Spinal cord (tissue), 10 donors: ENCODE measurements around the gene USP22. TPM values are rescaled to one million over a fixed set of nuclear protein-coding genes. Genes with fewer than 3 reads are reported as not detected.
A peak's percentile ranks its signal among the peaks of the same experiment; 100 is the strongest.

Experiments
- DNase-seq, 6 donors: peaks; one replicate each; pipeline versions ENCODE4 v3.0.0 to v3.0.0-alpha.2; 2013 to 2015; ENCODE audit warnings: low spot score in 6 of 6, low read depth in 4 of 6
- H3K27ac ChIP-seq: one replicate; pipeline ENCODE4 v1.5.1; 2013; ENCODE audit warnings: low read depth, low read length, control low read depth
- H3K27me3 ChIP-seq: one replicate; pipeline ENCODE4 v1.6.1; 2013; ENCODE audit warnings: low read length; ENCODE audit not compliant: control insufficient read depth, insufficient read depth
- H3K36me3 ChIP-seq: one replicate; pipeline ENCODE4 v1.6.1; 2013; ENCODE audit warnings: low read length; ENCODE audit not compliant: control insufficient read depth, insufficient read depth
- H3K4me1 ChIP-seq: one replicate; pipeline ENCODE4 v1.6.1; 2013; ENCODE audit warnings: low read length; ENCODE audit not compliant: control insufficient read depth, insufficient read depth
- H3K4me3 ChIP-seq: one replicate; pipeline ENCODE4 v1.5.1; 2013; ENCODE audit warnings: low read depth, low read length, control low read depth
- H3K9me3 ChIP-seq: one replicate; pipeline ENCODE4 v1.6.1; 2013; ENCODE audit warnings: low read length; ENCODE audit not compliant: control insufficient read depth, insufficient read depth
- WGBS: methylation state at CpG from one replicate; pipeline ENCODE4 v1.1.5; 2013; ENCODE audit warnings: missing lambda C conversion rate; ENCODE audit not compliant: insufficient coverage; 5-methylcytosine and 5-hydroxymethylcytosine counted together
- polyA plus RNA-seq, 2 donors: library from polyadenylated mRNA; unstranded; fragments of 120-200 nt; gene quantifications; one replicate each; pipeline ENCODE4 v1.2.1, GENCODE V29; 2013; ENCODE audit not compliant: insufficient read length in 2 of 2
- total RNA-seq, 2 donors: library from RNA; depleted of rRNA in 1 of 2; stranded (reverse); fragments of 120-200 nt in 1 of 2; fragments of >200 nt in 1 of 2; gene quantifications; one replicate each; pipeline versions ENCODE4 v1.2.3 to v1.2.4, GENCODE V29; 2013 to 2014
- donor health status: healthy.

Gene USP22
- total and polyA plus RNA-seq, 4 donors = 192 to 331 (median 279) TPM

DNA sequence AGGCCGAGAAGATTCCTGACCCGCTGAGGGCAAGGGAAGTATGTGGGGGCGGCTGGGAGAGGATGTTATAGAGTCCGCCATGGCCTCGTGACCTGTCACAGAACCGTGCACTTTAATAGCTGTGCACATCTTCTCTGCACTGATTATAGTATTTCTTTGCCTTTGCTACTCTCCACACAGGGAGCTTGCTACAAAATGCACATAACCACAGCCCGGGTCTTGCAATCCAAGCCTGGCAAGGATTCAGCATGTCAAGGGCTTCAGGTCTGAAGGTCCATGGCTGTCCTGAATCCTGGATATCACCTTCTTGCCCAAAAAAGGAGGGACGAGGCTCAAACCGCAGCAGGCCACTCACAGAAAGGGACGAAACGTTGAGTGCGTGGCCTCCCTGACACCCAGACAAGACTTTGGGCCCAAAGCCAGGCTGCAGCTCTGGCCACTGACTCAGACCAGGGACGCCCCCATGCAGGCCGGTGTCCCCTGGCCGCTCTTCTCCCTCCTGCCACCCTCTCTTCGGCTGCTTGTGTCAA, 43.7 kb downstream of the USP22 start:
- Histone ChIP-seq H3K9me3 (no peaks in the 10 kb centered on the region), H3K4me3 (no peak overlapping the region), H3K4me1 (peaks cover 58% of the 10 kb centered on the region), H3K27ac (peak overlapping the region; percentile 43), H3K36me3 (peaks cover 79% of the 10 kb centered on the region), H3K27me3 (no peaks in the 10 kb centered on the region)
- no peak for DNase-seq
- WGBS = 62% methylated on average over 10 of the region's 16 CpGs

DNA sequence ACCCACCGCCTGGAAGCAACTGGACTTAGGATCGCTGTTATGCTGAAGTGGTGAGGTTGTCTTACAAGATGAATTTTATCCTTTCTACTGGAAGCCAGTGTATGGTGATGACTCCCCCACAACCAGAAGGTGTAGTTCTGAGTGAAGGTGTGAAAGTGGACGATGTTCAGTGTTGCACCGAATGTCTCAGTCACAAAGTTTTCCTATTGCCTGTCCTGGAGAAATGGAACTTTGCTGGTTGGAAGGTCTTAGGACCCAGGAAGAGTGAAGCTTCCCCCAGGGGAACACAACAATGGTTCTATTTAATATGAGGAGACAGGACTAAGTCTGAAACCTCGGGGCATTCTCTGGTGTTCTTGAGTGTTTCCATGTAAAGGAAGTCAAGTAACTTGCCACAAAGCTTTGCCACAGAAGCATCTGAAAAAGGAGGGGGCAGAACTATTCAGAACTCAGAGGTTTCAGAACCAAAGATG, 44.2 kb downstream of the USP22 start:
- no peaks in the 10 kb centered on the region for H3K27me3 ChIP-seq
- peaks cover 76% of the 10 kb centered on the region for H3K36me3 ChIP-seq
- DNase-seq = peak in 1 of 6 donors; percentile 18
- H3K27ac ChIP-seq = no peak overlapping the region
- peaks cover 55% of the 10 kb centered on the region for H3K4me1 ChIP-seq
- no peaks in the 10 kb centered on the region for H3K9me3 ChIP-seq
- H3K4me3 ChIP-seq = no peak overlapping the region
- 0% methylated on average over 1 of the region's 5 CpGs for WGBS

- no peak overlapping the region for H3K27ac ChIP-seq
- no peak overlapping the region for H3K4me3 ChIP-seq
- H3K36me3 ChIP-seq = peaks cover 70% of the 10 kb centered on the region
- no peaks in the 10 kb centered on the region for H3K27me3 ChIP-seq
- H3K9me3 ChIP-seq = no peaks in the 10 kb centered on the region
- 70% methylated on average over 20 of the region's 22 CpGs for WGBS
- no peak for DNase-seq
- peaks cover 57% of the 10 kb centered on the region for H3K4me1 ChIP-seq
Observed at GRCh38 chr17:20997711-20998570, 44.9 kb downstream of the USP22 start.

- H3K27ac ChIP-seq = no peak overlapping the region
- H3K9me3 ChIP-seq = no peaks in the 10 kb centered on the region
- 86% methylated on average over 11 of the region's 12 CpGs for WGBS
- H3K4me3 ChIP-seq = no peak overlapping the region
- peaks cover 55% of the 10 kb centered on the region for H3K4me1 ChIP-seq
- no peak for DNase-seq
- H3K27me3 ChIP-seq = no peaks in the 10 kb centered on the region
- H3K36me3 ChIP-seq = peaks cover 60% of the 10 kb centered on the region
Observed at GRCh38 chr17:20996724-20997615, 45.8 kb downstream of the USP22 start.

- no peak for DNase-seq
- no peaks in the 10 kb centered on the region for H3K27me3 ChIP-seq
- WGBS = 85% methylated on average over 12 of the region's 12 CpGs
Observed at GRCh38 chr17:20995873-20996723, 46.7 kb downstream of the USP22 start.

DNA sequence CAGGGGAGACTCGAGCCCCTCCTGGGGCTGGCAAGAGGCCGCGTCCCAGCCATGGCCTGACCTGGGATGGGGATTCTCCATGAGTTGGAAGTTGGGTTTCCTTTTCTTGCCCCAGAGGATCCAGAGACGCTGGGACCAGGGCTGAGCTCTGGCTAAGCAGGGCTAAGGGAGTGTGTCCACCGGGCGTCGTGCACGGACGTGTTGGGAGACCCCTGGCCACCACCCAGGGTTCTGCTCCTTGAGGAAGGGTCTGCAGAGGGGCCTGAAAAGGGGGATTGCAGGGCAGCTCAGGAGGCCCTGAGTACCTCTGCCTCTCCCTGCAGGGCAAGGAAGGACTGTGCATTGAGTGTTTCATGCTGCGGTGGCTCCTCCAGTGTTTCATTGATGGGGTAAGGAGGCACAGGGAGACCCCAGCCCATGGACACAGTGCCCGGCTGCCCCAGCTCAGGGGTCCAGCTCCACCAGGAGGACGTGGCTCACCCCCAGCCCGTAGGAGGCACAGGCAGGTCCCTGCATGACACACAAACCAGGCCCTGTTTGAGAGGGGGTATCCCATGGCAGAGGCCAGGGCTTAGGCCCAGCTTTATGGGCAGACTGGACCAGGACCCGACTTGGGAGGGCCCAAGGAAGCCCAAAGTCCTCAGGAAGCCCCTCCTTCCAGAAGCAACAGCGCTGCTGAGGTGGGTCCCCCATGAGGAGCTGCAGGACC, 47.5 kb downstream of the USP22 start:
- no peaks in the 10 kb centered on the region for H3K27me3 ChIP-seq
- H3K27ac ChIP-seq = no peak overlapping the region
- 84% methylated on average over 10 of the region's 15 CpGs for WGBS
- H3K36me3 ChIP-seq = peaks cover 46% of the 10 kb centered on the region
- H3K9me3 ChIP-seq = no peaks in the 10 kb centered on the region
- no peak for DNase-seq
- H3K4me1 ChIP-seq = peaks cover 42% of the 10 kb centered on the region
- no peak overlapping the region for H3K4me3 ChIP-seq

More at GRCh38 chr17:20995873-20996723, 46.7 kb downstream of the USP22 start:
- H3K27ac ChIP-seq = no peak overlapping the region
- H3K4me1 ChIP-seq = peaks cover 50% of the 10 kb centered on the region
- no peak overlapping the region for H3K4me3 ChIP-seq
- no peaks in the 10 kb centered on the region for H3K9me3 ChIP-seq
- H3K36me3 ChIP-seq = peaks cover 53% of the 10 kb centered on the region

DNA sequence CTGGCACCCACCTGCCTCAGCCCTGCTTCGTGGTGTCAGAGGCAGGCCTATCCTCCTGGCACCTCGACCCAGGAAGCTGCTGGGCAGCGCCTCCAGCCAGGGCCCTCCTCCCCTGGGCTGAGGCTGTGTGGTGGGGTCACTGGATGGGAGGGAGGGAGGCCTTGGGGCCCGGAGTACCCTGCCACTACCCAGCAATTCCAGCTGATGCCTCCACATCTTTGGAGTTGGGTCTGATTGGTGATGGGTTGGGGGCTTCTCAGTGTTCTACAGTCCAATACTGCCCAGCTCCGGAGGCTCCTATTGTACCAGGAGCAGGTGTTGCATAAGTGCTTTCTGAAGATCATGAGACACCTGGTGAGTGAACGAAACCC, 48.0 kb downstream of the USP22 start:
- WGBS = 97% methylated on average over 3 of the region's 6 CpGs
- Histone ChIP-seq H3K4me3 (no peak overlapping the region), H3K9me3 (no peaks in the 10 kb centered on the region), H3K27ac (no peak overlapping the region), H3K36me3 (peaks cover 40% of the 10 kb centered on the region), H3K27me3 (no peaks in the 10 kb centered on the region), H3K4me1 (peaks cover 37% of the 10 kb centered on the region)
- DNase-seq = no peak

DNA sequence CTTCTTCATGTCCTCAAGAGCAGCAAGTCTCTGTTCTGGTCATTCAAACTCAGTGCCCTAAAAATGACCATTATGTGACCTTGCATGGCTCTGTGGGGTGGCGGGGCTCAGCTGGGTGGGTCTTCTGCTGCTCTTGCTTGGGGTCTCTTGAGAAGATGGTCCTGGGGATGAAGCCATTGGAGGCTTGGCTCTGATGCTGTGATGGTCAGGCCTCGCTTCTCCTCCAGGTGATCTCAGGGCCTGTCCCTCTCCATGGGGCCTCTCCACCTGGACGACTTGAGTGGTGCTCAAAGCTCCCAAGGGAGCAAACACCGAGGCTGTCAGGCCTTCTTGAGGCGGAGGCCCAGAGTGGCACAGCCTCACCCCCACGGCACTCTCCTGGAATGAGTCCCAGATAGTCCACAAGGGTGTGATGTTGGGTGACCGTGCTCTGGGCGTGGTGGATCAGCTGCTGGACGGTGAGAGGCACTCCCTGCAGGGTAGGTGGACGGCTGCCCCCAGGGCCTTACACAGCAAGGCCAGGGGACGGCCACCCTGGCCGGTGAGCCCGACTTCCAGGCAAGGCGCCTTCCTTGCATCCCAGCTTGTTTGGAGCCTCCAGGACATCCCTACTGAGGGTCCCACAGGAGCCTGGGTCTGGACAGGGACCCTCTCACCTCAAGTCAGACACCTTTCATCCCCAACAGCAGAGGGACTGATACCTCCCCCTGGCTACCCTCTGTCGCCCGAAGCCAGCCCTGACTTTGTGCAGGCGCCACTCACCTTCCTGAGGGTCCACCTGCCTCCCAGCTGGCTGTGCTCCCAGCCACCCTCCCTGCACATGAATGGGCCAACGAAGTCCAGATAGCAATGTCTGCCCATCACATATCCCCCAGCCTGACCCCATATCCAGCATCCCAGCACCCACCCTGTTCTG, 48.7 kb downstream of the USP22 start:
- H3K27me3 ChIP-seq = no peaks in the 10 kb centered on the region
- no peak overlapping the region for H3K27ac ChIP-seq
- DNase-seq = no peak

More for the DNA sequence above, 48.7 kb downstream of the USP22 start:
- H3K9me3 ChIP-seq = no peaks in the 10 kb centered on the region
- no peak overlapping the region for H3K4me3 ChIP-seq
- peaks cover 31% of the 10 kb centered on the region for H3K4me1 ChIP-seq
- WGBS = 91% methylated on average over 18 of the region's 18 CpGs
- peaks cover 34% of the 10 kb centered on the region for H3K36me3 ChIP-seq
